Memory B cell (primary cell): Measurements from ENCODE around the gene ARRB2.
A peak's percentile ranks its signal among the peaks of the same experiment; 100 is the strongest.
"Not testable (repeated sequence)": the region's sequence is repeated elsewhere in the genome, so short reads cannot be mapped to it uniquely, and the experiment has no call there.

ENCODE experiments used
- ATAC-seq: fragments of 150-1000 bp; cut with Tn5 transposase; 2 replicates; pipeline ENCODE4 v1.10.0; 2021; ENCODE audit warnings: low read depth, mild to moderate bottlenecking, moderate library complexity
- DNase-seq, 2 donors: peaks; one replicate each; pipeline ENCODE4 v3.0.0; 2022; ENCODE audit warnings: low spot score in 2 of 2
- H3K27ac Mint-ChIP-seq: one replicate; pipeline ENCODE4 v1.8.0; 2022; ENCODE audit warnings: mild to moderate bottlenecking, moderate library complexity, mixed read lengths
- H3K27me3 Mint-ChIP-seq: one replicate; pipeline ENCODE4 v1.8.0; 2022; ENCODE audit warnings: mixed read lengths
- H3K36me3 Mint-ChIP-seq: one replicate; pipeline ENCODE4 v1.8.0; 2022; ENCODE audit warnings: mild to moderate bottlenecking, mixed read lengths
- H3K4me1 Mint-ChIP-seq: one replicate; pipeline ENCODE4 v1.8.0; 2022; ENCODE audit warnings: mixed read lengths
- H3K4me3 Mint-ChIP-seq: one replicate; pipeline ENCODE4 v1.8.0; 2022; ENCODE audit warnings: mild to moderate bottlenecking, moderate library complexity, mixed read lengths
- H3K9me3 Mint-ChIP-seq: one replicate; pipeline ENCODE4 v1.8.0; 2022; ENCODE audit warnings: mixed read lengths

Gene ARRB2

DNA sequence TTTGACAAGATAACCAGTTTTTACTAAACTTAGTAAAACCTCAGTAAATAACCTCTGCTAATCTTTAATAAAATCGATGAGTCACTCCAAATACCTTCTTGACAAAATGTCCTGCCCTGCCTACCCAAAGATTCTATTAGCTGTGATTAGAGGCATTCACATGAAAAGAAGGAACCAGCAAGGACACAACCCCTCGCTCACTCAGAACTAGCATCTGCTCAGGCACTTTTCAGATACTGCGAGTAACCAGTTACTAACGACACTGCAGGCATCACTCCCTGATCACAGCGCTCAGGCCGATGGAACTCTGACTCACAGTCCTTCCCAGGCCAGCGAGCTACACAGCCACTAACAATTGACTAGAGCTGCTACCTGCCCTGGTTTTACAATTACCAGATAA is 30.8 kb upstream of the ARRB2 start:
- ATAC-seq (no peak), DNase-seq (no peak)
- Mint-ChIP-seq H3K27ac (peak overlapping the region; percentile 65), H3K4me3 (no peak overlapping the region), H3K27me3 (no peaks in the 10 kb centered on the region), H3K36me3 (peaks cover 30% of the 10 kb centered on the region), H3K9me3 (no peaks in the 10 kb centered on the region), H3K4me1 (peaks cover 4% of the 10 kb centered on the region)

DNA sequence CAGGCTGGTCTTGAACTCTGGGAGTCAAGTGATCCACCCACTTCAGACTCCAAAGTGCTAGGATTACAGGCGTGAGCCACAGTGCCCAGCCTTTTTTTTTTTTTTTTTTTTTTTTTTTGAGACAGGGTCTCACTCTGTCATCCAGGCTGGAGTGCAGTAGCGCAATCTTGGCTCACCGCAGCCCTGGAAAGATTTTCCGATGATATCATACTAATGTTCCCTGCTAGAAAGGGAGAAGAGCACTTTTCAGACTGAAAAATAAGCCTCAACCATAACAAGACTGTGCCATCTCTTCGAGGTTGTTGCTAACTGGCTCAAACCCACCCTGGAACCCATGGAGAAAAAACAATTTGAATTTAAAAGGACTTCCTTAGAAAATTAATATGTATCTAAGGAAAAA is 26.7 kb upstream of the ARRB2 start:
- peaks cover 42% of the 10 kb centered on the region for H3K36me3 Mint-ChIP-seq
- H3K4me1 Mint-ChIP-seq, result peaks cover 14% of the 10 kb centered on the region
- not testable (repeated sequence) for H3K4me3 Mint-ChIP-seq, H3K27me3 Mint-ChIP-seq, ATAC-seq, H3K27ac Mint-ChIP-seq, DNase-seq, H3K9me3 Mint-ChIP-seq

DNA sequence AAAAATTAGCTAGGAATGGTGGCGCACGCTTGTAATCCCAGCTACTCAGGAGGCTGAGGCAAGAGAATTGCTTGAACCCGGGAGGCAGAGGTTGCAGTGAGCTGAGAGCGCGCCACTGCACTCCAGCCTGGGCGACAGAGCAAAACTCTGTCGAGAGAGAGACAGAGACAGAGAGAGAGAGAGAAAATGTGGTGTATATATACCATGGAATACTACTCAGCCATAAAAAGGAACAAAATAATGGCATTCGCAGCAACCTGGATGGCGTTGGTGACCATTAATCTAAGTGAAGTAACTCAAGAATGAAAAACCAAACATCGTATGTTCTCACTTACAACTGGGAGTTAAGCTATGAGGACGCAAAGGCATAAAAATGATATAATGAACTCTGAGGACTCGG is 20.6 kb upstream of the ARRB2 start:
- Mint-ChIP-seq H3K36me3 (peaks cover 36% of the 10 kb centered on the region), H3K4me1 (peaks cover 16% of the 10 kb centered on the region)
- H3K27me3 Mint-ChIP-seq, H3K27ac Mint-ChIP-seq, ATAC-seq, DNase-seq, H3K9me3 Mint-ChIP-seq, H3K4me3 Mint-ChIP-seq: not testable (repeated sequence)

DNA sequence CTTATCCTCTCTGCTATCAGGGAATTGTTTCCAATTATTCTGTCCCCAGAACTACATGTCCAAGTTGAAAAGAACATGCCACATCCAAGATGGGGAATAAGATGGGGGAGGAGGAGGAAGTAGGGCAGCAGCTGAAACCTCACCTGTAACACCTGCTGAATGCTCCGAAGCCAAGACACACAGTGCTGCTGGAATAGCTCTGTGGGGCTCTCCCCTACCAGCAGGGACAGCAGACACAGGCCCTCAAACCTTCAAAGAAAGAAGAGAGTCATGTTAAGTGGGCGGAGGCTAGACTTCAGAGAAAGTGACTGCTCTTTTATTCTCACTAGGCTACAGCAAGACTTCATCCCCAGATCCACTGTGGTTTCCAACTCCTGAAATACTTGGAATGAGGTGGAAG is 19.7 kb upstream of the ARRB2 start:
- H3K36me3 Mint-ChIP-seq, result peaks cover 31% of the 10 kb centered on the region
- ATAC-seq, result no peak
- DNase-seq, result no peak
- H3K4me3 Mint-ChIP-seq, result no peak overlapping the region
- no peaks in the 10 kb centered on the region for H3K27me3 Mint-ChIP-seq
- H3K9me3 Mint-ChIP-seq, result no peaks in the 10 kb centered on the region
- peaks cover 14% of the 10 kb centered on the region for H3K4me1 Mint-ChIP-seq
- no peak overlapping the region for H3K27ac Mint-ChIP-seq

DNA sequence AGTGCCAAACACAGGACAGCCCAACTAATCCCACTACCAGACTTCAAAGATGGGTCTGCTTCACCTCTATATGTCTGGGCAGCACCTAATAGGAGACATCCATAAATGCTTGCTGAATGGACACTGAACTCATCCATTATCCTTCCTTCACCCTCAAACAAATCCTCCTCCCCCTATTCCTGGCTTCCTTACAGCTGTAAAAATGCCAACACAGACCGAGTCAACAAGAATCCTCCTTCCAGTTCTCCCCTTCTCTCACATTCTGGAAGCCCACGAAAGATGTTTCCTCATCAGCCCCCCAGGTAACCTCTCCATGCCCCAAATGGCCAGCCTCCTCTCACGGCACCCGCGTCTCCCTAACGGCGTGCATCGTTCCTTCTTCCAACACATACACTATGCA is 18.7 kb upstream of the ARRB2 start:
- no peak for DNase-seq
- H3K4me1 Mint-ChIP-seq, result peaks cover 21% of the 10 kb centered on the region
- H3K27ac Mint-ChIP-seq, result no peak overlapping the region
- H3K9me3 Mint-ChIP-seq, result no peaks in the 10 kb centered on the region
- H3K4me3 Mint-ChIP-seq, result no peak overlapping the region
- peaks cover 28% of the 10 kb centered on the region for H3K36me3 Mint-ChIP-seq
- no peaks in the 10 kb centered on the region for H3K27me3 Mint-ChIP-seq
- no peak for ATAC-seq

DNA sequence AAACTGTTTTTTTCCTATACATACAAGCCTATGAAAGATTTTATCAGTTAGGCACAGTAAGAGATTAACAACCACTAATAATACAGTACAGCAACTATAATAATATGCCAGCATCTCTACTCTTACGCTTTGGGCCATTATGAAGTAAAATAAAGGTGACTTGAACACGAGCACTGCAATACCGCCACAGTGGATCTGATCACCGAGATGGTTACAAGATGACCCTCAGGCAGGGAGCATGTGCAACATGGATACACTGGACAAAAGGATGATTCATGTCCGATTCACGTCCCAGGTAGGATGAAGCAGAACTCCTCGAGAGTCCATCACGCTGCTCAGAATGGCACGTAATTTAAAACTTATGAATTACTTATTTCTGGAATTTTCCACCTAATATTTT is 17.0 kb upstream of the ARRB2 start:
- Mint-ChIP-seq H3K36me3 (peaks cover 24% of the 10 kb centered on the region), H3K27ac (no peak overlapping the region), H3K4me1 (peaks cover 18% of the 10 kb centered on the region)

DNA sequence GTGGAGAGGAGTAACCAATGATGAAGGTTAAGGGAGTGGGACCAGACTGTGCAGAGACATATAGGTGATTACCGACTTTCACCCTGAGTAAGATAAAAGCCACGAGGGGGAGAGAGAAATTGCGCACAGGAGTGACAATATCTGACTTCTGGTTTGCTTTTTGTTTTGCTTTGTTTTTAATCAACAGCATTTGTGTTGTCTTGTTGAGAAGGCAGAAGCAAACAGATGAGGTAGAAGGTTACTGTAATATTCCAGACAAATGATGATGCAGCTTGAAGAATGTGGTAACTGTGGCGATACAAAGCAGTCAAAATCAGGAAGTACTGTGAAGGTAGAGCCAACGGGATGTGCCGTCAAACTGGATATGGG is 14.0 kb upstream of the ARRB2 start:
- ATAC-seq (peak; percentile 88), DNase-seq (no peak)
- H3K4me3 Mint-ChIP-seq, result peak overlapping the region; percentile 71
- peak overlapping the region; percentile 94 for H3K27ac Mint-ChIP-seq
- no peaks in the 10 kb centered on the region for H3K9me3 Mint-ChIP-seq
- H3K36me3 Mint-ChIP-seq, result peaks cover 8% of the 10 kb centered on the region
- no peaks in the 10 kb centered on the region for H3K27me3 Mint-ChIP-seq
- H3K4me1 Mint-ChIP-seq, result peaks cover 22% of the 10 kb centered on the region

More for the DNA sequence above, 17.0 kb upstream of the ARRB2 start:
- DNase-seq (no peak), ATAC-seq (no peak)
- Mint-ChIP-seq H3K4me3 (no peak overlapping the region), H3K27me3 (no peaks in the 10 kb centered on the region), H3K9me3 (no peaks in the 10 kb centered on the region)

DNA sequence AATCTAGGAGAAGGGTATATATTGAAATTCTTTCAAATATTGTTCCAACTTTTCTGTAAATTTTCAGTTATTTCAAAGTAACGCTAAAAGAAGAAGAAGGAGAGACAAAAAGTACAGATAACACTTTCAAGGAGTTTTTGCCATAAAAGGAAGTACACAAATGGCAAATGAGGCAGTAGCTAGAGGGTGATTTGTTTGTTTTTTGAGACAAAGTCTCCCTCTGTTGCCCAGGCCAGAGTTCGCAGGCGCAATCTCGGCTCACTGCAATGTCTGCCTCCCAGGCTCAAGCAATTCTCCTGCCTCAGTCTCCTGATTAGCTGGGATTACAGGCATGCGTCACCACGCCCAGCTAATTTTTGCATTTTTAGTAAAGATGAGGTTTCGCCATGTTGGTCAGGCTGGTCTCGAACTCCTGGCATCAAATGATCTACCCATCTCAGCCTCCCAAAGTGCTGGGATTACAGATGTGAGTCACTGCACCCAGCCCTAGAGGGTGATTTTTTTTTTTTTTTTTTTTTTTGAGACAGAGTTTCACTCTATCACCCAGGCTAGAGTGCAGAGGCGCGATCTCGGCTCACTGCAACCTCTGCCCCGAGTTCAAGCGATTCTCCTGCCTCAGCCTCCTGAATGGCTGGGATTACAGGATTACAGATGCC is 10.9 kb upstream of the ARRB2 start:
- H3K4me1 Mint-ChIP-seq, result peaks cover 32% of the 10 kb centered on the region
- ATAC-seq, H3K36me3 Mint-ChIP-seq, H3K9me3 Mint-ChIP-seq, H3K27me3 Mint-ChIP-seq, DNase-seq, H3K27ac Mint-ChIP-seq, H3K4me3 Mint-ChIP-seq: not testable (repeated sequence)

DNA sequence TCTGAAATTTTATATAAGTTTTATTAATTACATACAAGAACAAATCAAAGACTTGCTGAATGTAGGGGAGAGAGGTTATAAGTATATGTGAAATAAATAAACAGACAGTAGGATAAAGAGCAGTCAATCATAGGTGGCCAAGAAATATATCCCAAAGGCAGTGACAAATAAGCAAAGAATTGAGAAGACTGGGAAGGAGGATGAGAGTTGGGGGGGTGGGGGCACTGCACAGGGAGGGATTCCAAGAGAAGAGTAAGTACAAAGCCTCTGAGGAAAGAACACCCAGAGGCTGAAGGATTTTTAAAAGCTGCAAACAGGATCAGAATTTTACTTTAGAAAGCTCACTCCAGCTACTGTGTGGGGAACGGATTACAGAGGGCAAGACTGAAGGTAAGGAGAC is 9.3 kb upstream of the ARRB2 start:
- ATAC-seq, result no peak
- Mint-ChIP-seq H3K9me3 (no peaks in the 10 kb centered on the region), H3K4me1 (peaks cover 34% of the 10 kb centered on the region), H3K4me3 (no peak overlapping the region), H3K36me3 (peaks cover 3% of the 10 kb centered on the region), H3K27me3 (no peaks in the 10 kb centered on the region), H3K27ac (no peak overlapping the region)
- DNase-seq, result no peak

DNA sequence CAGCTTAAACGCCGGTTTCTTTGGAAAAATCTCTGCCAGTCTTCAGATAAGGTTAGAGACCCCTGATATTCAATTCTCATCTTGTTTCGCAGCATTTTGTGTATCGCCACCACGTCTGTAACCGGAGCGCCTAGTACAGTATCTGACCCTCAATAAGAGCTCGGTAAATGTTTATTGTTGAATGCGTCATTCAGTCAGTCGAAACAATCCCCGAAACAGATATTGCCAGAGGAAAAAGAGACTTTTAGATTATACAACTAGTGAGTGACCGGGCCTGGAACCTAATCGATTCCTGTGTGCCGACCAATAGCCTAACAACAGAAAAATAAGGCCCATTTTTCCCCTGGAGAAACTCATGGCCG is 7.1 kb upstream of the ARRB2 start:
- H3K27me3 Mint-ChIP-seq, result no peaks in the 10 kb centered on the region
- H3K4me1 Mint-ChIP-seq, result peaks cover 24% of the 10 kb centered on the region

DNA sequence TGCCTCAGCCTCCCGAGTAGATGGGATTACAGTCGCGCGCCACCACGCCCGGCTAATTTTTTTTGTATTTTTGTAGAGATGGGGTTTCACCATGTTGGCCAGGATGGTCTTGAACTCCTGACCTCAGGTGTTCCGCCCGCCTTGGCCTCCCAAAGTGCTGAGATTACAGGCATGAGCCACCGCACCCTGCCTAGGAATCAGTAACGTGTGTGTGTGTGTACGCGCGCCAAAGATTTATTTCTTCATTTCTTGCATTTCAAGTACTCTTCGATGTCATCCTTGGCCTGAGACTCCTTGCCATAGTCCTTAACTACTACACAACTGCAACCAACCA is 5.9 kb upstream of the ARRB2 start:
- not testable (repeated sequence) for ATAC-seq, H3K27me3 Mint-ChIP-seq, DNase-seq, H3K9me3 Mint-ChIP-seq, H3K36me3 Mint-ChIP-seq
- peak overlapping the region; percentile 94 for H3K27ac Mint-ChIP-seq
- H3K4me3 Mint-ChIP-seq, result peak overlapping the region; percentile 90
- H3K4me1 Mint-ChIP-seq, result peaks cover 25% of the 10 kb centered on the region

More for the DNA sequence above, 7.1 kb upstream of the ARRB2 start:
- no peak for DNase-seq
- Mint-ChIP-seq H3K27ac (peak overlapping the region; percentile 94), H3K9me3 (no peaks in the 10 kb centered on the region), H3K4me3 (peak overlapping the region; percentile 90), H3K36me3 (no peaks in the 10 kb centered on the region)
- ATAC-seq, result no peak

DNA sequence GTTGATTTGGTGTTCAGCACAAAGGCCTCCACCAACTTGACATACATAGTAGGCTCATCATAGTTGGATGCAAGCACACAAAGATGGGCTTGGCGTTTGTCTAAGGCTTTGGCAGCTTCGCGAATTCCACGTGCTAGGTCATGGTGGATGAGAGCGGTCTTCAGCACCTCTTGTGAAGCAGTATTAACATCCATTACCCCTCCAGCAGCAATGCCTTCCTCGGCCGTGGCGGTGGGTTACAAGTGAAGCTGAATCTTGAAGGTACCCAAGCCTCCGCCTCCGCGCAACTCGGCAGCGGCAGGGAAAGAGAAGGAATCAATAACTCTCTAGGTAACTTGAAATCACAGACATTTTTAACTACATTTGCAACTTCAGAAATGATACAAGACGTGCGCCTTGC is 5.4 kb upstream of the ARRB2 start:
- Mint-ChIP-seq H3K4me1 (peaks cover 29% of the 10 kb centered on the region), H3K4me3 (peak overlapping the region; percentile 90), H3K9me3 (no peaks in the 10 kb centered on the region), H3K36me3 (no peaks in the 10 kb centered on the region), H3K27ac (peak overlapping the region; percentile 94), H3K27me3 (no peaks in the 10 kb centered on the region)
- DNase-seq (no peak), ATAC-seq (no peak)

DNA sequence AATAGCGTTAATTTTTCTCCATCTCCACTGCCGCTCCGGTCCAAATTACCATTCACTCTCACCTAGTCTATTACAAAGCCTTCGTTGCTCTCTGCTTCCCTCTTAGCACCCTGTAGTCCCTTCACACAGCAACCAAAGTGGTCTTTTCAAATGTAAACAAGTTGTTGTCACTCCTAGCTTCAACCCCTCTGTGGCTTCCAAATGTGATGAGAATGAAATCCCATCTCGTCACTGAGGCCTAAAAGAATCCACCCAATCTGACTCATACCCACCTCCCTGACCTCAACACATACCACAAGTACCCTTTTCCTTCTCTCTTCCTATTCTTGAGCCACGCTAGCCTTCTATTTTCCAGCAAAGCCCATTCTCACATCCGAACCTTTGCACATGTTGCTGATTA is 4.3 kb upstream of the ARRB2 start:
- Mint-ChIP-seq H3K36me3 (no peaks in the 10 kb centered on the region), H3K9me3 (no peaks in the 10 kb centered on the region), H3K27ac (no peak overlapping the region), H3K4me3 (peak overlapping the region; percentile 90), H3K4me1 (peaks cover 28% of the 10 kb centered on the region), H3K27me3 (no peaks in the 10 kb centered on the region)
- ATAC-seq (no peak), DNase-seq (no peak)

DNA sequence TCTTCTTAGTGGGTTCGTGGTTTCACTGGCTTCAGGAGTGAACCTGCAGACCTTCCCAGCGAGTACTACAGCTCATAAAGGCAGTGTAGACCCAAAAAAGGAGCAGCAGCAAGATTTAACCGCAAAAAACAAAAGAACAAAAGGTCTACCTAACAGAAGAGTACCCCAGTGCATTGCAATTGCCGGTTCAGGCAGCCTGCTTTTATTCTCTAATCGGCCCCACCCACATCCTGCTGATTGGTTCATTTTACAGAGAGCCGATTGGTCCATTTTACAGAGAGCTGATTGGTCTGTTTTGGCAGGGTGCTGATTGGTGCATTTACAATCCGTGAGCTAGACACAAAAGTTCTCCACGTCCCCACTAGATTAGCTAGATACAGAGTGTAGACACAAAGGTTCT is 2.0 kb upstream of the ARRB2 start:
- peaks cover 24% of the 10 kb centered on the region for H3K4me1 Mint-ChIP-seq
- no peak for ATAC-seq

More for the DNA sequence above, 2.0 kb upstream of the ARRB2 start:
- no peaks in the 10 kb centered on the region for H3K9me3 Mint-ChIP-seq
- H3K36me3 Mint-ChIP-seq, result no peaks in the 10 kb centered on the region
- peak; percentile 37 to 55 for DNase-seq
- H3K4me3 Mint-ChIP-seq, result peak overlapping the region; percentile 75
- no peak overlapping the region for H3K27ac Mint-ChIP-seq
- no peaks in the 10 kb centered on the region for H3K27me3 Mint-ChIP-seq
